Motor neuron (in vitro differentiated cells): ENCODE results near the gene CALCA. TPM values are rescaled to one million over a fixed set of nuclear protein-coding genes. Genes with fewer than 3 reads are reported as not detected.
"Not testable (repeated sequence)": the region's sequence is repeated elsewhere in the genome, so short reads cannot be mapped to it uniquely, and the experiment has no call there.

ENCODE experiments used
- ATAC-seq, 8 experiments: fragments of 200-7000 bp; cut with Tn5 transposase; replicated peaks in 6 of 8; 2 replicates each; pipeline ENCODE4 v1.8.0; 2021; ENCODE audit warnings: mild to moderate bottlenecking in 8 of 8, moderate library complexity in 8 of 8
- H3K27ac ChIP-seq, 2 donors: fragments of 250-450 bp; sonication (Bioruptor Pico); 2 replicates each; pipeline ENCODE4 v1.9.0; 2021; ENCODE audit warnings: antibody characterized with exemption in 2 of 2, mild to moderate bottlenecking in 2 of 2, moderate library complexity in 1 of 2
- H3K4me1 ChIP-seq, 2 donors: fragments of 250-450 bp; sonication (Bioruptor Pico); replicated peaks in 1 of 2; 2 replicates each; pipeline ENCODE4 v1.6.1; 2021; ENCODE audit warnings: antibody characterized with exemption in 2 of 2, mild to moderate bottlenecking in 2 of 2, moderate library complexity in 1 of 2
- H3K4me3 ChIP-seq, 5 donors: fragments of 250-450 bp; sonication (Bioruptor Pico); 2 replicates each; pipeline ENCODE4 v1.9.0; 2021; ENCODE audit warnings: antibody characterized with exemption in 5 of 5, mild to moderate bottlenecking in 5 of 5, moderate library complexity in 4 of 5
- WGBS, 10 experiments: fragments of 450-650 bp; shearing (Covaris generic); methylation state at CpG; one replicate each; pipeline ENCODE4 v1.0.0; 2022; 5-methylcytosine and 5-hydroxymethylcytosine counted together
- in situ Hi-C, 9 experiments: fragments of 400-800 bp; cut with MboI; loops; one replicate each; pipeline ENCODE4 v1.15.0; 2021; ENCODE audit warnings: low sequenced_read_pairs in 9 of 9, low pct_unique_long_range_greater_than_20kb in 2 of 9; ENCODE audit not compliant: unreplicated experiment in 9 of 9
- total RNA-seq, 8 experiments: library from RNA; unstranded; fragments of 300-600 nt; gene quantifications; 2 replicates each; pipeline versions ENCODE4 v1.2.3 to v1.2.4, GENCODE V29; 2022

Gene CALCA
- total RNA-seq: 100 to 1,000 TPM in 1 of 8 experiments, 10 to 100 TPM in 1, 1 to 10 TPM in 6; 1.7 to 177 (median 6.1) TPM

GRCh38 chr11:14971865-14972580, at the start of gene CALCA:
TSS of gene CALCA (minus strand) at chr11:14972351. CDS start at chr11:14971192, 1,159 bp downstream.
- Histone ChIP-seq H3K27ac (no peak within 1 kb of the TSS), H3K4me1 (peaks cover 10 to 16% of the 10 kb centered on the region in 2 donors), H3K4me3 (peak within 1 kb of the TSS; percentile 18 to 33 (median 28))
- WGBS, 10 experiments: 0 to 16% (median 4%) methylated on average over 1 to 16 of the region's 40 CpGs
- in situ Hi-C loops: no loop called here
- ATAC-seq: peak; percentile 10 to 62 (median 47)

GRCh38 chr11:15016200-15016599, 44.0 kb upstream of the CALCA start:
- ATAC-seq: no peak
- in situ Hi-C loops: no loop called here
- no peaks in the 10 kb centered on the region for H3K4me1 ChIP-seq
- H3K27ac ChIP-seq: no peak overlapping the region
- 14 to 100% (median 94%) methylated on average over 1 of the region's 1 CpG; no CpG with 5 or more reads in 6 of the 10 experiments for WGBS, 10 experiments
- H3K4me3 ChIP-seq: no peak overlapping the region

GRCh38 chr11:15011776-15012345, 39.7 kb upstream of the CALCA start:
- 0 to 93% (median 64%) methylated on average over 1 to 6 of the region's 6 CpGs for WGBS, 10 experiments
- in situ Hi-C loops: no loop called here
- ATAC-seq: no peak
- no peak overlapping the region for H3K27ac ChIP-seq
- H3K4me1 ChIP-seq: peaks cover 5 to 8% of the 10 kb centered on the region in 2 donors
- H3K4me3 ChIP-seq: no peak overlapping the region

GRCh38 chr11:15010865-15011264, 38.7 kb upstream of the CALCA start:
- ATAC-seq: no peak
- in situ Hi-C loops: no loop called here
- Histone ChIP-seq H3K4me1 (peaks cover 5 to 8% of the 10 kb centered on the region in 2 donors), H3K27ac (no peak overlapping the region), H3K4me3 (no peak overlapping the region)

- ATAC-seq: peak in 3 of 8 experiments; percentile 68 to 71 (median 69)
- H3K27ac ChIP-seq: no peak overlapping the region
- WGBS, 10 experiments: 20 to 87% (median 44%) methylated on average over 1 to 5 of the region's 5 CpGs; no CpG with 5 or more reads in 1 of the 10 experiments
- no peak overlapping the region for H3K4me3 ChIP-seq
- H3K4me1 ChIP-seq: peaks cover 5 to 8% of the 10 kb centered on the region in 2 donors
- in situ Hi-C loops: no loop called here
Observed at GRCh38 chr11:15006139-15006759, 34.1 kb upstream of the CALCA start.

GRCh38 chr11:14988133-14988532, 16.0 kb upstream of the CALCA start:
- H3K4me1 ChIP-seq, H3K4me3 ChIP-seq, H3K27ac ChIP-seq, in situ Hi-C loops, ATAC-seq: not testable (repeated sequence)
- 0 to 62% (median 28%) methylated on average over 1 to 3 of the region's 3 CpGs; no CpG with 5 or more reads in 3 of the 10 experiments for WGBS, 10 experiments

GRCh38 chr11:14981507-14981906, 9.4 kb upstream of the CALCA start:
- Histone ChIP-seq H3K27ac (no peak overlapping the region), H3K4me3 (no peak overlapping the region), H3K4me1 (no peaks in the 10 kb centered on the region)
- in situ Hi-C loops: no loop called here
- ATAC-seq: no peak
- 0 to 88% (median 33%) methylated on average over 1 of the region's 1 CpG; no CpG with 5 or more reads in 3 of the 10 experiments for WGBS, 10 experiments

- H3K27ac ChIP-seq: no peak overlapping the region
- H3K4me3 ChIP-seq: no peak overlapping the region
- in situ Hi-C loops: no loop called here
- peaks cover 0 to 1% of the 10 kb centered on the region in 2 donors for H3K4me1 ChIP-seq
- ATAC-seq: no peak
- 14 to 83% (median 64%) methylated on average over 1 to 3 of the region's 3 CpGs; no CpG with 5 or more reads in 2 of the 10 experiments for WGBS, 10 experiments
Observed at GRCh38 chr11:14980854-14981253, 8.7 kb upstream of the CALCA start.

- in situ Hi-C loops: no loop called here
- H3K27ac ChIP-seq: no peak overlapping the region
- H3K4me3 ChIP-seq: no peak overlapping the region
- peaks cover 10% of the 10 kb centered on the region in 2 donors for H3K4me1 ChIP-seq
- 0 to 86% (median 74%) methylated on average over 1 of the region's 1 CpG; no CpG with 5 or more reads in 4 of the 10 experiments for WGBS, 10 experiments
- ATAC-seq: no peak
Observed at GRCh38 chr11:14977101-14977880, 5.1 kb upstream of the CALCA start.

- in situ Hi-C loops: no loop called here
- no peak overlapping the region for H3K4me3 ChIP-seq
- ATAC-seq: peak in 1 of 8 experiments; percentile 5
- no peak overlapping the region for H3K27ac ChIP-seq
- H3K4me1 ChIP-seq: peaks cover 10 to 16% of the 10 kb centered on the region in 2 donors
- 0 to 20% (median 8%) methylated on average over 2 to 12 of the region's 12 CpGs for whole genome bisulfite sequencing, 10 experiments
Observed at GRCh38 chr11:14975252-14975587, 3.1 kb upstream of the CALCA start.

- in situ Hi-C loops: no loop called here
- H3K4me3 ChIP-seq: peak overlapping the region; percentile 18 to 29 (median 26)
- H3K27ac ChIP-seq: no peak overlapping the region
- WGBS, 10 experiments: 0 to 19% (median 6%) methylated on average over 2 to 23 of the region's 27 CpGs; no CpG with 5 or more reads in 2 of the 10 experiments
- H3K4me1 ChIP-seq: peaks cover 10 to 16% of the 10 kb centered on the region in 2 donors
- ATAC-seq: peak; percentile 12 to 66 (median 42)
Observed at GRCh38 chr11:14974515-14975251, 2.5 kb upstream of the CALCA start.
